Ishikawa (cell line): ENCODE measurements around the gene SYNDIG1.

ENCODE experiments used
- CEBPB ChIP-seq: IDR thresholded peaks from 2 replicates; pipeline ENCODE4 v1.6.1; 2012
- CREB1 ChIP-seq: IDR thresholded peaks from 2 replicates; pipeline ENCODE4 v1.6.1; 2012; ENCODE audit warnings: low read depth
- EGR1 ChIP-seq: IDR thresholded peaks from 2 replicates; pipeline ENCODE4 v1.6.1; 2012
- EP300 ChIP-seq: IDR thresholded peaks from 2 replicates; pipeline ENCODE4 v1.6.1; 2012; ENCODE audit warnings: borderline replicate concordance
- FOXM1 ChIP-seq: IDR thresholded peaks from 2 replicates; pipeline ENCODE4 v1.6.1; 2012; ENCODE audit warnings: low read depth, borderline replicate concordance
- NFIC ChIP-seq: IDR thresholded peaks from 2 replicates; pipeline ENCODE4 v1.6.1; 2012
- RAD21 ChIP-seq: IDR thresholded peaks from 2 replicates; pipeline ENCODE4 v1.6.1; 2012; ENCODE audit warnings: low read depth
- TAF1 ChIP-seq: IDR thresholded peaks from 2 replicates; pipeline ENCODE4 v1.6.1; 2012; ENCODE audit warnings: low read depth, mild to moderate bottlenecking
- TCF12 ChIP-seq: IDR thresholded peaks from 2 replicates; pipeline ENCODE4 v1.6.1; 2012; ENCODE audit warnings: low read depth
- USF1 ChIP-seq: IDR thresholded peaks from 2 replicates; pipeline ENCODE4 v1.6.1; 2012
- YY1 ChIP-seq: IDR thresholded peaks from 2 replicates; pipeline ENCODE4 v1.6.1; 2012; ENCODE audit warnings: low read depth
- ZBTB7A ChIP-seq: IDR thresholded peaks from 2 replicates; pipeline ENCODE4 v1.6.1; 2012; ENCODE audit warnings: low read depth
- TF ChIP-seq, protein P1 (sequence below): IDR thresholded peaks from 2 replicates; pipeline ENCODE4 v1.6.1; 2012; ENCODE audit warnings: low read depth, mild to moderate bottlenecking

GRCh38 chr20:24678351-24679106 lies 209.1 kb downstream of the SYNDIG1 start:
- TF ChIP-seq, protein P1, sequence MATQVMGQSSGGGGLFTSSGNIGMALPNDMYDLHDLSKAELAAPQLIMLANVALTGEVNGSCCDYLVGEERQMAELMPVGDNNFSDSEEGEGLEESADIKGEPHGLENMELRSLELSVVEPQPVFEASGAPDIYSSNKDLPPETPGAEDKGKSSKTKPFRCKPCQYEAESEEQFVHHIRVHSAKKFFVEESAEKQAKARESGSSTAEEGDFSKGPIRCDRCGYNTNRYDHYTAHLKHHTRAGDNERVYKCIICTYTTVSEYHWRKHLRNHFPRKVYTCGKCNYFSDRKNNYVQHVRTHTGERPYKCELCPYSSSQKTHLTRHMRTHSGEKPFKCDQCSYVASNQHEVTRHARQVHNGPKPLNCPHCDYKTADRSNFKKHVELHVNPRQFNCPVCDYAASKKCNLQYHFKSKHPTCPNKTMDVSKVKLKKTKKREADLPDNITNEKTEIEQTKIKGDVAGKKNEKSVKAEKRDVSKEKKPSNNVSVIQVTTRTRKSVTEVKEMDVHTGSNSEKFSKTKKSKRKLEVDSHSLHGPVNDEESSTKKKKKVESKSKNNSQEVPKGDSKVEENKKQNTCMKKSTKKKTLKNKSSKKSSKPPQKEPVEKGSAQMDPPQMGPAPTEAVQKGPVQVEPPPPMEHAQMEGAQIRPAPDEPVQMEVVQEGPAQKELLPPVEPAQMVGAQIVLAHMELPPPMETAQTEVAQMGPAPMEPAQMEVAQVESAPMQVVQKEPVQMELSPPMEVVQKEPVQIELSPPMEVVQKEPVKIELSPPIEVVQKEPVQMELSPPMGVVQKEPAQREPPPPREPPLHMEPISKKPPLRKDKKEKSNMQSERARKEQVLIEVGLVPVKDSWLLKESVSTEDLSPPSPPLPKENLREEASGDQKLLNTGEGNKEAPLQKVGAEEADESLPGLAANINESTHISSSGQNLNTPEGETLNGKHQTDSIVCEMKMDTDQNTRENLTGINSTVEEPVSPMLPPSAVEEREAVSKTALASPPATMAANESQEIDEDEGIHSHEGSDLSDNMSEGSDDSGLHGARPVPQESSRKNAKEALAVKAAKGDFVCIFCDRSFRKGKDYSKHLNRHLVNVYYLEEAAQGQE, result no peak
- TF ChIP-seq EP300 (no peak), CREB1 (no peak), TAF1 (no peak), YY1 (no peak), RAD21 (no peak), TCF12 (no peak), EGR1 (no peak), ZBTB7A (no peak), NFIC (no peak), CEBPB (no peak), FOXM1 (no peak), USF1 (no peak)
